ENCODE data around the gene EYA2.

DNA sequence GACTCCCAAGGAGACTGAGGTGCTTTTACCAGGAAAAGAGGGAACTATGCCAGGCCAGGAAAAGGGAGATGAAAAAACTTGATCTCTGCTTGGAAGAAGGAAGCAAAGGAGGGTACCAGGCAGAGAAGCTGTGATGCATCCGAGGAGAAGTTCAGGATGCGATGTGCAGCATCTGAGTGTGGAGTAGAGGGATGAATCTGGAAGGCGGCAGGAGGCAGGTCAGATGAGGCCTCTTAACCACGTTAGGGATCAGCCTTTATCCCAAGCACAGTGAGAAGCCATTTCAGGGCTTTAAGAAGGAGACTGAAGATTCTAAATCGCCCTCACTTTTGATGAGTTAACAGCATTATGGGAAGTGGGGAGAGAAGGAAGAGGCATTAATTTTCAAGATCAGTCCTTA lies 44.9 kb upstream of the EYA2 start:
- TF ChIP-seq ZNF8 (CRISPR knock-in tag; IDR thresholded peaks at IDR 0.05) (no peak), ARNTL (CRISPR knock-in tag; IDR thresholded peaks at IDR 0.05; ENCODE audit: borderline replicate concordance, low read depth) (no peak), TSHZ2 (CRISPR knock-in tag; IDR thresholded peaks at IDR 0.05) (no peak), TCF4 (CRISPR knock-in tag; IDR thresholded peaks at IDR 0.05; ENCODE audit: borderline replicate concordance) (no peak), OSR1 (CRISPR knock-in tag; IDR thresholded peaks at IDR 0.05) (no peak), BACH2 (CRISPR knock-in tag; IDR thresholded peaks at IDR 0.05; ENCODE audit: borderline replicate concordance) (no peak), CSRNP3 (CRISPR knock-in tag; IDR thresholded peaks at IDR 0.05) (no peak), ZFP3 (CRISPR knock-in tag; IDR thresholded peaks at IDR 0.05) (no peak), ISL1 (CRISPR knock-in tag; IDR thresholded peaks at IDR 0.05) (no peak)
- TF ChIP-seq, protein P1, sequence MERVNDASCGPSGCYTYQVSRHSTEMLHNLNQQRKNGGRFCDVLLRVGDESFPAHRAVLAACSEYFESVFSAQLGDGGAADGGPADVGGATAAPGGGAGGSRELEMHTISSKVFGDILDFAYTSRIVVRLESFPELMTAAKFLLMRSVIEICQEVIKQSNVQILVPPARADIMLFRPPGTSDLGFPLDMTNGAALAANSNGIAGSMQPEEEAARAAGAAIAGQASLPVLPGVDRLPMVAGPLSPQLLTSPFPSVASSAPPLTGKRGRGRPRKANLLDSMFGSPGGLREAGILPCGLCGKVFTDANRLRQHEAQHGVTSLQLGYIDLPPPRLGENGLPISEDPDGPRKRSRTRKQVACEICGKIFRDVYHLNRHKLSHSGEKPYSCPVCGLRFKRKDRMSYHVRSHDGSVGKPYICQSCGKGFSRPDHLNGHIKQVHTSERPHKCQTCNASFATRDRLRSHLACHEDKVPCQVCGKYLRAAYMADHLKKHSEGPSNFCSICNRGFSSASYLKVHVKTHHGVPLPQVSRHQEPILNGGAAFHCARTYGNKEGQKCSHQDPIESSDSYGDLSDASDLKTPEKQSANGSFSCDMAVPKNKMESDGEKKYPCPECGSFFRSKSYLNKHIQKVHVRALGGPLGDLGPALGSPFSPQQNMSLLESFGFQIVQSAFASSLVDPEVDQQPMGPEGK (CRISPR knock-in tag; IDR thresholded peaks at IDR 0.05; ENCODE audit: borderline replicate concordance) = no peak

All from SK-N-SH treated with all-trans-retinoic acid at 6 μM for 48 hours (cell line).